CD1c-positive myeloid dendritic cell (primary cell): ENCODE data around the gene IFITM10.
"Not testable (repeated sequence)": the region's sequence is repeated elsewhere in the genome, so short reads cannot be mapped to it uniquely, and the experiment has no call there.

Source experiments
- DNase-seq: peaks from one replicate; pipeline ENCODE4 v3.0.0-alpha.2; 2016; ENCODE audit errors: extremely low spot score

The IFITM10 gene

DNA sequence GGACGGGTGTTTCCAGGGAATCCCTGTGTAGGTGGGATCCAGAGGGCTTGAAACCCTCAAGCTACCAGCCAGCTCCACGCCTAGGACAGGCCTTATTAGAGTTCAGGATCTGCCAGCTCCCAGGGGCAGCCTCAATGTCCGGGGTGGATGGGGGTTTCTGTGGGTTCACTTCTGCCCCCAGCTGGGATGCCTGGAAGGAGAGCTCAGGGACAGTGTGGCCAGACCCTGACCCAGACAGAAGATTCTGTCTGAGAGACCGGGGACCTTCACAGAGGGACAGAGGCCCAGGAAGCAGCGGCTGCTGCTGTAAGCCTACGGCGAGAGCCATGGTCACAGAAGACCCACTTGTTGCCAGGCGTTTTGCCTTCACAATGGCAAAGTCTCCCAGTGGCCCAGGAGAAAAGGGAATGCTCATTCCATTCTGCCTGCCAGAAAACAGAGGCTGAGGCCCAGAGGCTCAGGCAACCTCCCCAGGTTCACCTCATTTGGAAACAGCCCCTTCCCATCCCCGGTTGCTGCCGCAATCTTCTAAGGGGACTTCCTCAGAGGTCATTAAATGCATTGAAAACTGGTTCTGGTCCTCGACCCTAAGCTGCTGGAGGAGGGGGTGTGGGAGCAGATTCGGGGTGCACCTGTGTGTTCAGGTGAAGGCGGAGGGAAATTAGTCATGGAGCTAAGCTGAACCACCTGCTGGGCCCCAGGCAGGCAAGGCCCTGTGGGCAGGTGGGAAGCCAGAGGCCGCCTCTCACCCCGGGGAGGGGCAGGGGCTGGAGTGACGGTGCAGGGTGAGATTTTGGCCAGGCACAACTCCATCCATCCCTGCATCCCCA is 58.3 kb downstream of the IFITM10 start:
- no peak for DNase-seq

GRCh38 chr11:1691026-1691877 is 59.1 kb downstream of the IFITM10 start:
- no peak for DNase-seq

DNA sequence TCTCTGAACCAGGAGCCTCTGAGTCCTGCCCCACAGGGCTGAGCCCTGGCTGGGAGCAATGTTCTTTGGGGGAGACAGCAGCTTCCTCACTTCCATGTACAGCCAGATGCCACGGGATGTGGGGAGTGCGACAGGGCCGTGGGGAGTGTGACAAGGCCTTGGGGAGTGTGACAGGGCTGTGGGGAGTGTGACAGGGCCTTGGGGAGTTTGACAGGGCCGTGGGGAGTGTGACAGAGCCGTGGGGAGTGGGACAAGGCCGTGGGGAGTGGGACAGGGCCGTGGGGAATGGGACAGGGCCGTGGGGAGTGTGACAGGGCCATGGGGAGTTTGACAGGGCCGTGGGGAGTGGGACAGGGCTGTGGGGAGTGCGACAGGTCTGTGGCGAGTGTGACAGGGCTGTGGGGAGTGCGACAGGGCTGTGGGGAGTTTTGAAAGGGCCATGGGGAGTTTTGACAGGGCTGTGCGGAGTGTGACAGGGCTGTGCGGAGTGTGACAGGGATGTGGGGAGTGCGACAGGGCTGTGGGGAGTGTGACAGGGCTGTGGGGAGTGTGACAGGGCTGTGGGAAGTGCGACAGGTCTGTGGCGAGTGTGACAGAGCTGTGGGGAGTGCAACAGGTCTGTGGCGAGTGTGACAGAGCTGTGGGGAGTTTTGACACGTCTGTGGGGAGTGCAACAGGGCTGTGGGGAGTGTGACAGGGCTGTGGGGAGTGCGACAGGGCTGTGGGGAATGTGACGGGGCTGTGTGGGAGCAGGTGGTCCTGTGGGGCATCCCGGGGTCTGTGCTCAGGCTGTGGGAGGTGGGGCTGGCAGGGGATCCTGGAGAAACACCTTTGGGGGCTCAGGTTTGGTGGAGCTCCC is 60.0 kb downstream of the IFITM10 start:
- no peak for DNase-seq

DNA sequence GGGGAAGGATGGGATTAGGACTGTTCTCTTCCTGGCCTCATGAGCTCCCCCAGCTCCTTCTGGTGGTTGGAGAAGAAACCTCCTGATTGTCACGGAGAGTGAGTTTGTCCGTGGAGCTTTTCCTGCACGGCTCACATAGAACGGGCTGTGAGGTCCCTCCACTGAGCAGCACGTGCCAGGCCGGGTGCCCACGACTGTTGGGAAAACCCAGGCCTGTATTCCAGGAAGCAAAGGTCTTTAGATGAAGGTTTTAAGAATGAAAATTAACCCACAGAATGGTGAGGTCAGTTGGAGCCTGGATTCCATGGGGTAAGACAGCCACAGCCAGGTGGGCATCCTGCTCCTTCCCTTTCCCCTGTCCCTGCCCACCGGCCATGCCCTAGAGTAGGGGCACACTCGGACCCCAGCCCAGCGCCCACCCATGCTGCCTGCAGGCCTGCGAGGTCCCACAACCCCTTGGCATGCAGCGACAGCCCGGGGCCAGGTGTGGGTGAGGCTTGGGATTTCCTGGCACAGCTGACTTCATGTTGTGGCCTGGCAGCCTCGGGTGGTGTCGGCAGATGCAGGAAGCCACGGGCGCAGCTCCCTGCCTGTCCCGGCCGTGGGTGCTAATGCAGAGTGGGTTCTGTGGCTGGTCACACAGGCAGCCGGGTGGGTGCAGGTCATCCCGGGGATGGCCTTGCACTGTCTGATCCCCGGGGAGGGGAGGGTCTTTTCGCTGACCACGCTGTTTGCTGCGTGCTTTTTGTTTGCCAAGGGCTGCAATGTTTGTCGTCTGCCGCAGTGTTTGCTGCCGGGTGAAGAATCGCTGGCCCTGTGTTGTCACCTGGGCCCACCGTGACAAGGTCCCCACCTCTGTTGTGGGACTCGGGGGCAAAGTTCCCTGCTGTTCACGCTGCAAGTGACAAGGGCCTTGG is 60.9 kb downstream of the IFITM10 start:
- DNase-seq, result not testable (repeated sequence)

- DNase-seq, result not testable (repeated sequence)
Measured at GRCh38 chr11:1688336-1688947, 62.0 kb downstream of the IFITM10 start.

- not testable (repeated sequence) for DNase-seq
Measured at GRCh38 chr11:1686220-1686619, 64.2 kb downstream of the IFITM10 start.

DNA sequence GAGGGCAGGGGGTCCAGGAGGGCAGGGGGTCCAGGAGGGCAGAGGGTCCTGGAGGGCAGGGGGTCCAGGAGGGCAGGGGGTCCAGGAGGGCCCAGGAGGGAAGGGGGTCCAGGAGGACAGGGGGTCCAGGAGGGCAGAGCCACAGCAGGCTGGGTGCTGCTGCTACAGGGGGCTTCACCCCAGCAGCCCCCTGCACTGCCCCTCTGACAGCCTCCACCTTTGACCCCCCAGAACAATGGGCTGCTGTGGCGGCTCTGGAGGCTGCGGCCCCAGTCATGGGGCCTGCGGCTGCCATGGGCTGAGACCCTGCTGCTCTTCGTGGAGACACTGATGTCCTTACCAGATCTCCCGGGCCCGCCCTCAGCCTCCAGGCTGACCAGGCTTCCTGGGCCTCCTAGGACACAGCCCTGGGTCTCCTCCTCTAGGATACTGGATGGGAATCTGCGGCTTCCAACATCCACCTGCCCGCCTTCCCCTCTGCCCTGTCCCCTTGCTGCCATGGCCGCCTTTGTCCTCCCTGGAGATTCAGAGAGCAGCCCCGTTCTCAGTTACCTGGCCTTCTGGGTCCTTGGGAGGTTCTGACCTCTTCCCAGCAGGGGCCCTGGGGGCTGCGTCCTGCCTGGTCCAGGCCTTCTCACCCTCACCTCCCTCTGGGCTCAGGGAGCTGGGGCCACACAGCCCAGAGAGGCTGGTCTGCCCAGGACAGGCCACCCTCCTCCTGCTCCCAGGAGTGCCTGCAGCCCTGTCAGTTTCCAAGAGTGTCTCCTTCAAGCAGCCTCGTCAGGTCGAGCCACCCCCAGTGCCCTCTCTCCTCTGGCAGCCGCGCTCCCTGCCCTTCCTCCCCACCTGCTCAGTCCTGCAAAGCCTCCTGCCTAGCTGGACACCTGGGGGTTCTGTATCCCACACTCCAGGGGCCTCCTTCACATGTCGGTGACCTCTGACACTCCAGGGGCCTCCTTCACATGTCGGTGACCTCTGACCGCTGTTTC is 65.2 kb downstream of the IFITM10 start:
- not testable (repeated sequence) for DNase-seq

DNA sequence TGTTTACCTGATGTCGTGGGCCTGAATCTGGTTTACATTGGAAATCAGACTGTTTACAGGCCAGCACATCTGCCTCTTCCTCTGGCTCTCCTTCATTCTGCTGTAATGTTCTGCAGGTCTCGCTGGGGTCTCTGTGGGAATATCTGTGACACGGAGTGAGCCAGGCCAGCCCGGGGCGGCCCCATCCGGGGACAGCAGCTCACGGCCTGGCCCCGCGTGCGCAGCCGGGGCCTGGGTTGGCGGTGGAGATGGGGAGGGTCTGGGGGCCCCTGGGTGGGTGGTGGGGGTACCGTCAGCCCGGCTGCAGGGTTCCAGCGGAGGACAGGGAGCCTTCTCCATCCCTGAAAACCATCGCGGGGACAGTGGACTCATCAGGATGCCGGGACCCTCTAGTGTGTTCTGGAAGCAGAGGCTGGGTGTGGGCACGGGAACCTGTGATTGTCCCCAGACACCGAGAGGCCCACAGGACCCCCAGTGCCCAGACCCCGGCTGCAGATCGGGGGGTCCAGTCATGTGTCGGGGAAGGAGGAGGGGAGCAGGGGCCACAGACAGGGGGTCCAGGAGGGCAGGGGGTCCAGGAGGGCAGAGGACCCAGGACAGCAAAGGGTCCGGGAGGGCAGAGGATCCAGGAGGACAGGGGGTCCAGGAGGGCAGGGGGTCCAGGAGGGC is 66.4 kb downstream of the IFITM10 start:
- DNase-seq, result not testable (repeated sequence)

GRCh38 chr11:1683216-1683615 is 67.2 kb downstream of the IFITM10 start:
- not testable (repeated sequence) for DNase-seq
